ENCODE results near the gene PRSS36.

DNA sequence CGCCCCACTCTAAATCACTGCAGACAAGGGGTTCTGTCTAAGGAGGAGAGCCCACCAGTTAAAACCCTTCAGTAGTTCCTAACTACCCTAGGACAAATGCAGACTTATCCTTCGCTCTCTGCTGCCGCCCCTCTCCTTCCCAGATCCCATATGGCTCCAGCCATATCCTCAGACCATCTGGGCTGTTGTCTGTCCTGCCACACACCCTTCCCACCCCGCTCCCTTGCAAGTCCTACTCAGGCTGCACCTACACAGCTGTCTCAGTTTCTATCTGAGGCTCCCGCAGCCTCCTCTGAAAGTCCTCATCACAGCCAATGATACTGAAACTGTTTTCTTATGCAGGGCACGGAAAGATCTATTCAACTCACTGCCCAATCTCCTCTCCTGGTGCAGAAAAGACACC, 42.4 kb downstream of the PRSS36 start:
- TF ChIP-seq, protein P1, sequence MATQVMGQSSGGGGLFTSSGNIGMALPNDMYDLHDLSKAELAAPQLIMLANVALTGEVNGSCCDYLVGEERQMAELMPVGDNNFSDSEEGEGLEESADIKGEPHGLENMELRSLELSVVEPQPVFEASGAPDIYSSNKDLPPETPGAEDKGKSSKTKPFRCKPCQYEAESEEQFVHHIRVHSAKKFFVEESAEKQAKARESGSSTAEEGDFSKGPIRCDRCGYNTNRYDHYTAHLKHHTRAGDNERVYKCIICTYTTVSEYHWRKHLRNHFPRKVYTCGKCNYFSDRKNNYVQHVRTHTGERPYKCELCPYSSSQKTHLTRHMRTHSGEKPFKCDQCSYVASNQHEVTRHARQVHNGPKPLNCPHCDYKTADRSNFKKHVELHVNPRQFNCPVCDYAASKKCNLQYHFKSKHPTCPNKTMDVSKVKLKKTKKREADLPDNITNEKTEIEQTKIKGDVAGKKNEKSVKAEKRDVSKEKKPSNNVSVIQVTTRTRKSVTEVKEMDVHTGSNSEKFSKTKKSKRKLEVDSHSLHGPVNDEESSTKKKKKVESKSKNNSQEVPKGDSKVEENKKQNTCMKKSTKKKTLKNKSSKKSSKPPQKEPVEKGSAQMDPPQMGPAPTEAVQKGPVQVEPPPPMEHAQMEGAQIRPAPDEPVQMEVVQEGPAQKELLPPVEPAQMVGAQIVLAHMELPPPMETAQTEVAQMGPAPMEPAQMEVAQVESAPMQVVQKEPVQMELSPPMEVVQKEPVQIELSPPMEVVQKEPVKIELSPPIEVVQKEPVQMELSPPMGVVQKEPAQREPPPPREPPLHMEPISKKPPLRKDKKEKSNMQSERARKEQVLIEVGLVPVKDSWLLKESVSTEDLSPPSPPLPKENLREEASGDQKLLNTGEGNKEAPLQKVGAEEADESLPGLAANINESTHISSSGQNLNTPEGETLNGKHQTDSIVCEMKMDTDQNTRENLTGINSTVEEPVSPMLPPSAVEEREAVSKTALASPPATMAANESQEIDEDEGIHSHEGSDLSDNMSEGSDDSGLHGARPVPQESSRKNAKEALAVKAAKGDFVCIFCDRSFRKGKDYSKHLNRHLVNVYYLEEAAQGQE (IDR thresholded peaks at IDR 0.05; ENCODE audit: insufficient replicate concordance, low read depth) = no peak
- TF ChIP-seq SPI1 (IDR thresholded peaks at IDR 0.05; ENCODE audit: borderline replicate concordance, low read depth) = no peak
- no peak for TF ChIP-seq GABPA (IDR thresholded peaks at IDR 0.05; ENCODE audit: low read depth)
- TF ChIP-seq, protein P2, sequence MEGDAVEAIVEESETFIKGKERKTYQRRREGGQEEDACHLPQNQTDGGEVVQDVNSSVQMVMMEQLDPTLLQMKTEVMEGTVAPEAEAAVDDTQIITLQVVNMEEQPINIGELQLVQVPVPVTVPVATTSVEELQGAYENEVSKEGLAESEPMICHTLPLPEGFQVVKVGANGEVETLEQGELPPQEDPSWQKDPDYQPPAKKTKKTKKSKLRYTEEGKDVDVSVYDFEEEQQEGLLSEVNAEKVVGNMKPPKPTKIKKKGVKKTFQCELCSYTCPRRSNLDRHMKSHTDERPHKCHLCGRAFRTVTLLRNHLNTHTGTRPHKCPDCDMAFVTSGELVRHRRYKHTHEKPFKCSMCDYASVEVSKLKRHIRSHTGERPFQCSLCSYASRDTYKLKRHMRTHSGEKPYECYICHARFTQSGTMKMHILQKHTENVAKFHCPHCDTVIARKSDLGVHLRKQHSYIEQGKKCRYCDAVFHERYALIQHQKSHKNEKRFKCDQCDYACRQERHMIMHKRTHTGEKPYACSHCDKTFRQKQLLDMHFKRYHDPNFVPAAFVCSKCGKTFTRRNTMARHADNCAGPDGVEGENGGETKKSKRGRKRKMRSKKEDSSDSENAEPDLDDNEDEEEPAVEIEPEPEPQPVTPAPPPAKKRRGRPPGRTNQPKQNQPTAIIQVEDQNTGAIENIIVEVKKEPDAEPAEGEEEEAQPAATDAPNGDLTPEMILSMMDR (IDR thresholded peaks at IDR 0.05; ENCODE audit: insufficient read depth, low read length) = no peak
- TF ChIP-seq POLR2AphosphoS5 (IDR thresholded peaks at IDR 0.05; ENCODE audit: low read depth) = no peak

All from HL-60 (cell line).